ENCODE measurements around the gene PTGDS. TPM values are rescaled to one million over a fixed set of nuclear protein-coding genes. Genes with fewer than 3 reads are reported as not detected.

PTGDS gene
- total and polyA plus RNA-seq, 10 of the 15 experiments (the other 5 are each of a cell fraction or from before 2014, with no cell fraction given): not detected

DNA sequence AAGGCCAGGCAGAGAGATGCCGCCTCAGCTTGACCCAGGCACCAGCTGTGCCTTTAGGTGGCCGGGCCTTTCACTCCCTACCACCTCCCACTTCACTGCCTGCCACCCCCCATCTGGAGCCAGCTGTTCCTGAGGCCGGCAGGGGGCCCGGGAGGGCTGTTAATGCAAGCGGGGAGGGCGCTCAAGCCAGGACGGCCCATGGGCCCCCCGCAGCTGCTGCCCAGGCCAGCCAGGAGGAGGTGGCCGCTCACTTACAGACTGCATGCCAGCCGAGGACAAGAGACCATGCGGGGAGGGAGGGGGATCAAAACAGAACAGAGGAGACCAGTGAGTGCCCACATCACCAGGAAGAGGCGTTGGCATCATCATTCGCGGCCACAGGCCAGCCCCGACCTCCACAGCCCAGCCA, 46.3 kb downstream of the PTGDS start (continued):
- TF ChIP-seq, protein P1, sequence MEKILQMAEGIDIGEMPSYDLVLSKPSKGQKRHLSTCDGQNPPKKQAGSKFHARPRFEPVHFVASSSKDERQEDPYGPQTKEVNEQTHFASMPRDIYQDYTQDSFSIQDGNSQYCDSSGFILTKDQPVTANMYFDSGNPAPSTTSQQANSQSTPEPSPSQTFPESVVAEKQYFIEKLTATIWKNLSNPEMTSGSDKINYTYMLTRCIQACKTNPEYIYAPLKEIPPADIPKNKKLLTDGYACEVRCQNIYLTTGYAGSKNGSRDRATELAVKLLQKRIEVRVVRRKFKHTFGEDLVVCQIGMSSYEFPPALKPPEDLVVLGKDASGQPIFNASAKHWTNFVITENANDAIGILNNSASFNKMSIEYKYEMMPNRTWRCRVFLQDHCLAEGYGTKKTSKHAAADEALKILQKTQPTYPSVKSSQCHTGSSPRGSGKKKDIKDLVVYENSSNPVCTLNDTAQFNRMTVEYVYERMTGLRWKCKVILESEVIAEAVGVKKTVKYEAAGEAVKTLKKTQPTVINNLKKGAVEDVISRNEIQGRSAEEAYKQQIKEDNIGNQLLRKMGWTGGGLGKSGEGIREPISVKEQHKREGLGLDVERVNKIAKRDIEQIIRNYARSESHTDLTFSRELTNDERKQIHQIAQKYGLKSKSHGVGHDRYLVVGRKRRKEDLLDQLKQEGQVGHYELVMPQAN (conservative IDR thresholded peaks at IDR 0.05): no peak
- TF ChIP-seq EZH2 (IDR thresholded peaks at IDR 0.05; ENCODE audit: borderline replicate concordance, control insufficient read depth, low read depth, low read length): no peak
- no peak for TF ChIP-seq NFIC (IDR thresholded peaks at IDR 0.05; ENCODE audit: low read depth, low read length)
- no peak for TF ChIP-seq SIN3A (IDR thresholded peaks at IDR 0.05; ENCODE audit: low read depth, low read length)
- TF ChIP-seq JUNB (IDR thresholded peaks at IDR 0.05): no peak
- no peak for TF ChIP-seq GABPA (IDR thresholded peaks at IDR 0.05; ENCODE audit: low read depth)

DNA sequence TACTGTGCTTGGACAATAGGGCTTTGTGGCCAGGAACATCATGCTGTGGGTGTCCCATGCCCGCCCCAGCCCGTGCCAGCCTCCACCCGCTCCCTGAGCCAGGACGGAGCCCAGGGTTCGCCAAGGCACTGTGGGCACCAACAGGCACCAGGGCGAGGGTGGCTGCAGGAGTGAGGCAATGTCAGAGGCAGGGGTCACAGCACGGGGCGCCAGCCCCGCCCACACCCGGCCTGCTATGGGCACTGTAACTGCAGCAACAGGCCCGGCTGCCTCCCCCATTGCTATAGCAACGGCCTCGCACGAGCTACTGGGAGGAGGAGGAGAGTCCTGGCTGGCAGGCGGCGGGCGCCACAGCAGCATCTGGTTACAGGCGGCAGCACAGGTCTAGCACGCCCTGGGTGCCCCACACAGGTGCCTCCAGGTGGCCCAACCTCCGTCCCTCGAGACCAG, 48.2 kb downstream of the PTGDS start:
- Histone ChIP-seq H3K27me3 (replicated peaks in 1 of 2; ENCODE audit: control insufficient read depth in 2 of 2, insufficient read depth in 2 of 2, low read length in 1 of 2) (peaks cover 0 to 2% of the 10 kb centered on the region in 2 experiments; a peak in 2 of 4 replicates), H3K36me3 (ENCODE audit: control insufficient read depth in 2 of 2, insufficient read depth in 2 of 2, low read length in 1 of 2) (no peaks in the 10 kb centered on the region), H3K4me3 (no peak overlapping the region), H3K4me2 (ENCODE audit: control insufficient read depth, insufficient read depth) (no peak overlapping the region), H3K79me2 (ENCODE audit: control insufficient read depth, insufficient read depth, low read length) (no peaks in the 10 kb centered on the region), H2AFZ (ENCODE audit: control insufficient read depth, low read depth, low read length) (no peak overlapping the region), H3K9ac (ENCODE audit: control insufficient read depth, insufficient read depth, low read length) (no peak overlapping the region), H3K9me3 (replicated peaks; ENCODE audit: control insufficient read depth, insufficient read depth, low read length) (no peaks in the 10 kb centered on the region), H3K4me1 (ENCODE audit: control insufficient read depth, insufficient read depth, low read length) (peaks cover 20% of the 10 kb centered on the region), H3K27ac (ENCODE audit: control insufficient read depth, insufficient read depth) (no peak overlapping the region), H4K20me1 (ENCODE audit: control insufficient read depth, insufficient read depth) (no peaks in the 10 kb centered on the region)
- ChIA-PET SMC1A (ENCODE audit: uncharacterized antibody, unreplicated experiment) (interaction anchor here (1.8 kb wide), 1 partner anchor 77 kb away, joined by 6 read pairs; no protein-coding TSS in a partner anchor), CTCF (interaction anchor here (1.1 to 2.9 kb wide), 6 partner anchors 10 to 237 kb away, joined by 3 to 19 read pairs (median 4); partner anchors contain the start of gene PAXX), RAD21 (ENCODE audit: unreplicated experiment) (interaction anchor here (1.7 kb wide), 1 partner anchor 10 kb away, joined by 6 read pairs; no protein-coding TSS in a partner anchor), POLR2A (no interaction called here)
- FAIRE-seq: no peak
- no TSS peak for BruUV-seq (replicated peaks)
- DNase-seq (ENCODE audit: low read depth, low spot score): no peak
- TF ChIP-seq BHLHE40 (IDR thresholded peaks at IDR 0.05; ENCODE audit: borderline replicate concordance in 1 of 2, low read depth in 2 of 2, low read length in 1 of 2) (peak in 1 of 2 experiments; percentile 66; a peak in 1 of 4 replicates), RAD21 (IDR thresholded peaks at IDR 0.05; ENCODE audit: insufficient read depth, low read depth, low read length) (no peak)
- in situ Hi-C loops (cut with MboI) (no loop called here), intact Hi-C loops (cut with micrococcal nuclease; ENCODE audit: unreplicated experiment) (no loop called here)
- 16% methylated on average over 21 of the region's 21 CpGs for WGBS (ENCODE audit: insufficient coverage, insufficient replicate concordance, low lambda C conversion rate, missing lambda C conversion rate)
- peak; percentile 18 for ATAC-seq
